ENCODE data around the gene RNASEH2A. TPM values are rescaled to one million over a fixed set of nuclear protein-coding genes. Genes with fewer than 3 reads are reported as not detected.

Gene RNASEH2A
- total and polyA plus RNA-seq, 2 of the 13 experiments (the other 11 are each of a cell fraction or from before 2014, with no cell fraction given): 25.1 to 35.8 TPM

GRCh38 chr19:12779162-12779993 lies 27.0 kb upstream of the RNASEH2A start (continued):
- no peak for TF ChIP-seq ZNF333 (CRISPR knock-in tag; IDR thresholded peaks at IDR 0.05; ENCODE audit: borderline replicate concordance)
- peak; percentile 41; the same call in 1 of the 2 replicates for TF ChIP-seq CEBPB (IDR thresholded peaks at IDR 0.05; ENCODE audit: borderline replicate concordance, low read depth, low read length)
- no peak for TF ChIP-seq ZBTB20 (CRISPR knock-in tag; IDR thresholded peaks at IDR 0.05; ENCODE audit: borderline replicate concordance, low read depth)
- no peak for TF ChIP-seq HDAC6 (IDR thresholded peaks at IDR 0.05; ENCODE audit: low read depth, low read length)
- TF ChIP-seq ARID5B (CRISPR knock-in tag; IDR thresholded peaks at IDR 0.05): peak; percentile 5; the same call in 1 of the 2 replicates
- TF ChIP-seq HOXA9 (CRISPR knock-in tag; IDR thresholded peaks at IDR 0.05; ENCODE audit: borderline replicate concordance): no peak
- TF ChIP-seq SPEN (CRISPR knock-in tag; IDR thresholded peaks at IDR 0.05; ENCODE audit: low read depth): no peak
- TF ChIP-seq GFI1 (CRISPR knock-in tag; IDR thresholded peaks at IDR 0.05; ENCODE audit: borderline replicate concordance): no peak
- peak; percentile 36; the same call in 1 of the 2 replicates for TF ChIP-seq KAT8 (CRISPR knock-in tag; IDR thresholded peaks at IDR 0.05)
- TF ChIP-seq HCFC1 (IDR thresholded peaks at IDR 0.05; ENCODE audit: low read depth, low read length): no peak
- no peak for TF ChIP-seq GATA4 (IDR thresholded peaks at IDR 0.05; ENCODE audit: borderline replicate concordance, low read depth)
- TF ChIP-seq DRAP1 (CRISPR knock-in tag; IDR thresholded peaks at IDR 0.05): peak; percentile 41; the same call in 1 of the 2 replicates
- TF ChIP-seq MAZ (IDR thresholded peaks at IDR 0.05; ENCODE audit: borderline replicate concordance, low read depth, low read length): peak; percentile 60; the same call in 1 of the 2 replicates
- no peak for TF ChIP-seq MAZ (CRISPR knock-in tag; IDR thresholded peaks at IDR 0.05; ENCODE audit: low read depth)
- peak; percentile 64; the same call in 1 of the 2 replicates for TF ChIP-seq ZNF430 (CRISPR knock-in tag; IDR thresholded peaks at IDR 0.05)
- 0 out of 2 replicates have a peak, but pooled peaks have one; percentile 28 for TF ChIP-seq ZNF598 (CRISPR knock-in tag; IDR thresholded peaks at IDR 0.05; ENCODE audit: borderline replicate concordance)
- no peak for TF ChIP-seq SMYD3 (CRISPR knock-in tag; IDR thresholded peaks at IDR 0.05)
- TF ChIP-seq MAX (IDR thresholded peaks at IDR 0.05): 0 out of 2 replicates have a peak, but pooled peaks have one; percentile 15
- no peak for TF ChIP-seq MAFF (IDR thresholded peaks at IDR 0.05; ENCODE audit: low read depth, low read length)
- TF ChIP-seq BATF2 (CRISPR knock-in tag; IDR thresholded peaks at IDR 0.05): no peak
- 0 out of 2 replicates have a peak, but pooled peaks have one; percentile 29 for TF ChIP-seq GABPB1 (CRISPR knock-in tag; IDR thresholded peaks at IDR 0.05)
- peak; percentile 29; the same call in 1 of the 2 replicates for TF ChIP-seq ZNF605 (CRISPR knock-in tag; IDR thresholded peaks at IDR 0.05)
- TF ChIP-seq CEBPG (CRISPR knock-in tag; IDR thresholded peaks at IDR 0.05): 0 out of 2 replicates have a peak, but pooled peaks have one; percentile 6
- TF ChIP-seq ZNF777 (CRISPR knock-in tag; IDR thresholded peaks at IDR 0.05): no peak
- TF ChIP-seq ZNF670 (CRISPR knock-in tag; IDR thresholded peaks at IDR 0.05; ENCODE audit: borderline replicate concordance): peak; percentile 47; the same call in 1 of the 2 replicates
- peak; percentile 78 for TF ChIP-seq ZNF263 (CRISPR knock-in tag; IDR thresholded peaks at IDR 0.05)
